ENCODE results near the gene HTD2. TPM values are rescaled to one million over a fixed set of nuclear protein-coding genes. Genes with fewer than 3 reads are reported as not detected.

HTD2 gene
- total RNA-seq, 1 experiment from 2014 or later: 11.4 TPM

DNA sequence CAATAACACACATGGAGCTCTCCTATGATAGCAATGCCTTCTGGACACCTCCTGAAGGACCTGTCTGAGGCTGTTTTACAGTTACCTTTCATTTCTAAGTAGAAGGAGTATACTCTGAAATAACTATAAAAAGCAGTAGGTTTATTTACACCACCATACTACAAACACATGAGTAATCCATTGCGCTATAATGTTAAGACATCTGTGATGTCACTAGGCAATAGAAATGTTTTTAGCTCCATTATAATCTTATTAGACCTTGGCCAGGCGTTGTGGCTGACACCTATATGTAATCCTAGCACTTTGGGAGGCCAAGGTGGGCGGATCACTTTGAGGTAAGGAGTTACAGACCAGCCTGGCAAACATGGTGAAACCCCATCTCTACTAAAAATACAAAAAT is 51.1 kb downstream of the HTD2 start (continued):
- TF ChIP-seq, protein P1, sequence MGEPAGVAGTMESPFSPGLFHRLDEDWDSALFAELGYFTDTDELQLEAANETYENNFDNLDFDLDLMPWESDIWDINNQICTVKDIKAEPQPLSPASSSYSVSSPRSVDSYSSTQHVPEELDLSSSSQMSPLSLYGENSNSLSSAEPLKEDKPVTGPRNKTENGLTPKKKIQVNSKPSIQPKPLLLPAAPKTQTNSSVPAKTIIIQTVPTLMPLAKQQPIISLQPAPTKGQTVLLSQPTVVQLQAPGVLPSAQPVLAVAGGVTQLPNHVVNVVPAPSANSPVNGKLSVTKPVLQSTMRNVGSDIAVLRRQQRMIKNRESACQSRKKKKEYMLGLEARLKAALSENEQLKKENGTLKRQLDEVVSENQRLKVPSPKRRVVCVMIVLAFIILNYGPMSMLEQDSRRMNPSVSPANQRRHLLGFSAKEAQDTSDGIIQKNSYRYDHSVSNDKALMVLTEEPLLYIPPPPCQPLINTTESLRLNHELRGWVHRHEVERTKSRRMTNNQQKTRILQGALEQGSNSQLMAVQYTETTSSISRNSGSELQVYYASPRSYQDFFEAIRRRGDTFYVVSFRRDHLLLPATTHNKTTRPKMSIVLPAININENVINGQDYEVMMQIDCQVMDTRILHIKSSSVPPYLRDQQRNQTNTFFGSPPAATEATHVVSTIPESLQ (CRISPR knock-in tag; IDR thresholded peaks at IDR 0.05): no peak

DNA sequence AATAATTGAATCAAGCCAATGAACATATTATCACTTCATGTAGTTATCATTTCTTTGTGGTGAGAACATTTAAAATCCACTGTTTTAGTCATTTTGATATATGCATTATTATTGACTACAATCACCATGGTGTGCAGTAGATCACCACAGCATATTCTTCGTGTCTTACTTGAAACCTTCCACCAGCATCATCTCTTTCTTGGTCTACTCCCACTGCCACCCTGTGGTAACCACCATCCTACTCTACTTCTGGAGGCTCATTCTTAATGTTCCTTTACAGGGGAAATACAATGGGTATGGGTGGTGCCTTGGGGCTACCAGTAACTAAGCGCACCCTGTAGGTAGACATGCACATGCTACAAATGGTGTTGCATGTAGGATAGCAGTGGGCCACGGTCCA is 51.8 kb downstream of the HTD2 start:
- POLR2A ChIA-PET: no interaction called here
- ATAC-seq (no peak; the same call in 1 of the 2 replicates), DNase-seq (ENCODE audit: low spot score) (no peak)
- Mint-ChIP-seq H3K27ac (no peak overlapping the region), H3K36me3 (no peaks in the 10 kb centered on the region), H3K4me1 (no peaks in the 10 kb centered on the region), H3K4me3 (no peak overlapping the region), H3K27me3 (ENCODE audit: low read depth) (no peaks in the 10 kb centered on the region), H3K9me3 (no peaks in the 10 kb centered on the region)
- TF ChIP-seq TP53 (CRISPR knock-in tag; IDR thresholded peaks at IDR 0.05) (no peak), ATF1 (CRISPR knock-in tag; IDR thresholded peaks at IDR 0.05) (no peak), ELF4 (CRISPR knock-in tag; IDR thresholded peaks at IDR 0.05; ENCODE audit: low read depth) (no peak), EMX1 (CRISPR knock-in tag; IDR thresholded peaks at IDR 0.05) (no peak), ZNF263 (CRISPR knock-in tag; IDR thresholded peaks at IDR 0.05; ENCODE audit: low read depth) (no peak), ZNF121 (CRISPR knock-in tag; IDR thresholded peaks at IDR 0.05) (no peak), IRF2 (CRISPR knock-in tag; IDR thresholded peaks at IDR 0.05; ENCODE audit: borderline replicate concordance, low read depth) (no peak), NFATC4 (CRISPR knock-in tag; IDR thresholded peaks at IDR 0.05) (no peak), SOX15 (CRISPR knock-in tag; IDR thresholded peaks at IDR 0.05) (no peak), TEAD1 (CRISPR knock-in tag; IDR thresholded peaks at IDR 0.05) (no peak), ZNF416 (CRISPR knock-in tag; IDR thresholded peaks at IDR 0.05) (no peak)
- TF ChIP-seq, protein P2, sequence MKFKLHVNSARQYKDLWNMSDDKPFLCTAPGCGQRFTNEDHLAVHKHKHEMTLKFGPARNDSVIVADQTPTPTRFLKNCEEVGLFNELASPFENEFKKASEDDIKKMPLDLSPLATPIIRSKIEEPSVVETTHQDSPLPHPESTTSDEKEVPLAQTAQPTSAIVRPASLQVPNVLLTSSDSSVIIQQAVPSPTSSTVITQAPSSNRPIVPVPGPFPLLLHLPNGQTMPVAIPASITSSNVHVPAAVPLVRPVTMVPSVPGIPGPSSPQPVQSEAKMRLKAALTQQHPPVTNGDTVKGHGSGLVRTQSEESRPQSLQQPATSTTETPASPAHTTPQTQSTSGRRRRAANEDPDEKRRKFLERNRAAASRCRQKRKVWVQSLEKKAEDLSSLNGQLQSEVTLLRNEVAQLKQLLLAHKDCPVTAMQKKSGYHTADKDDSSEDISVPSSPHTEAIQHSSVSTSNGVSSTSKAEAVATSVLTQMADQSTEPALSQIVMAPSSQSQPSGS (CRISPR knock-in tag; IDR thresholded peaks at IDR 0.05; ENCODE audit: borderline replicate concordance, low read depth): no peak
- TF ChIP-seq, protein P3, sequence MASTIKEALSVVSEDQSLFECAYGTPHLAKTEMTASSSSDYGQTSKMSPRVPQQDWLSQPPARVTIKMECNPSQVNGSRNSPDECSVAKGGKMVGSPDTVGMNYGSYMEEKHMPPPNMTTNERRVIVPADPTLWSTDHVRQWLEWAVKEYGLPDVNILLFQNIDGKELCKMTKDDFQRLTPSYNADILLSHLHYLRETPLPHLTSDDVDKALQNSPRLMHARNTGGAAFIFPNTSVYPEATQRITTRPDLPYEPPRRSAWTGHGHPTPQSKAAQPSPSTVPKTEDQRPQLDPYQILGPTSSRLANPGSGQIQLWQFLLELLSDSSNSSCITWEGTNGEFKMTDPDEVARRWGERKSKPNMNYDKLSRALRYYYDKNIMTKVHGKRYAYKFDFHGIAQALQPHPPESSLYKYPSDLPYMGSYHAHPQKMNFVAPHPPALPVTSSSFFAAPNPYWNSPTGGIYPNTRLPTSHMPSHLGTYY (CRISPR knock-in tag; IDR thresholded peaks at IDR 0.05): no peak
- TF ChIP-seq, protein P4, sequence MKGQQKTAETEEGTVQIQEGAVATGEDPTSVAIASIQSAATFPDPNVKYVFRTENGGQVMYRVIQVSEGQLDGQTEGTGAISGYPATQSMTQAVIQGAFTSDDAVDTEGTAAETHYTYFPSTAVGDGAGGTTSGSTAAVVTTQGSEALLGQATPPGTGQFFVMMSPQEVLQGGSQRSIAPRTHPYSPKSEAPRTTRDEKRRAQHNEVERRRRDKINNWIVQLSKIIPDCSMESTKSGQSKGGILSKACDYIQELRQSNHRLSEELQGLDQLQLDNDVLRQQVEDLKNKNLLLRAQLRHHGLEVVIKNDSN (CRISPR knock-in tag; IDR thresholded peaks at IDR 0.05): no peak
- TF ChIP-seq, protein P5, sequence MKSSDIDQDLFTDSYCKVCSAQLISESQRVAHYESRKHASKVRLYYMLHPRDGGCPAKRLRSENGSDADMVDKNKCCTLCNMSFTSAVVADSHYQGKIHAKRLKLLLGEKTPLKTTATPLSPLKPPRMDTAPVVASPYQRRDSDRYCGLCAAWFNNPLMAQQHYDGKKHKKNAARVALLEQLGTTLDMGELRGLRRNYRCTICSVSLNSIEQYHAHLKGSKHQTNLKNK (CRISPR knock-in tag; IDR thresholded peaks at IDR 0.05): no peak
- TF ChIP-seq, protein P6, sequence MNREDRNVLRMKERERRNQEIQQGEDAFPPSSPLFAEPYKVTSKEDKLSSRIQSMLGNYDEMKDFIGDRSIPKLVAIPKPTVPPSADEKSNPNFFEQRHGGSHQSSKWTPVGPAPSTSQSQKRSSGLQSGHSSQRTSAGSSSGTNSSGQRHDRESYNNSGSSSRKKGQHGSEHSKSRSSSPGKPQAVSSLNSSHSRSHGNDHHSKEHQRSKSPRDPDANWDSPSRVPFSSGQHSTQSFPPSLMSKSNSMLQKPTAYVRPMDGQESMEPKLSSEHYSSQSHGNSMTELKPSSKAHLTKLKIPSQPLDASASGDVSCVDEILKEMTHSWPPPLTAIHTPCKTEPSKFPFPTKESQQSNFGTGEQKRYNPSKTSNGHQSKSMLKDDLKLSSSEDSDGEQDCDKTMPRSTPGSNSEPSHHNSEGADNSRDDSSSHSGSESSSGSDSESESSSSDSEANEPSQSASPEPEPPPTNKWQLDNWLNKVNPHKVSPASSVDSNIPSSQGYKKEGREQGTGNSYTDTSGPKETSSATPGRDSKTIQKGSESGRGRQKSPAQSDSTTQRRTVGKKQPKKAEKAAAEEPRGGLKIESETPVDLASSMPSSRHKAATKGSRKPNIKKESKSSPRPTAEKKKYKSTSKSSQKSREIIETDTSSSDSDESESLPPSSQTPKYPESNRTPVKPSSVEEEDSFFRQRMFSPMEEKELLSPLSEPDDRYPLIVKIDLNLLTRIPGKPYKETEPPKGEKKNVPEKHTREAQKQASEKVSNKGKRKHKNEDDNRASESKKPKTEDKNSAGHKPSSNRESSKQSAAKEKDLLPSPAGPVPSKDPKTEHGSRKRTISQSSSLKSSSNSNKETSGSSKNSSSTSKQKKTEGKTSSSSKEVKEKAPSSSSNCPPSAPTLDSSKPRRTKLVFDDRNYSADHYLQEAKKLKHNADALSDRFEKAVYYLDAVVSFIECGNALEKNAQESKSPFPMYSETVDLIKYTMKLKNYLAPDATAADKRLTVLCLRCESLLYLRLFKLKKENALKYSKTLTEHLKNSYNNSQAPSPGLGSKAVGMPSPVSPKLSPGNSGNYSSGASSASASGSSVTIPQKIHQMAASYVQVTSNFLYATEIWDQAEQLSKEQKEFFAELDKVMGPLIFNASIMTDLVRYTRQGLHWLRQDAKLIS (CRISPR knock-in tag; IDR thresholded peaks at IDR 0.05; ENCODE audit: borderline replicate concordance): no peak
- CTCF ChIA-PET: interaction anchor here (0.6 kb wide), 1 partner anchor 141 kb away, joined by 5 read pairs; no protein-coding TSS in a partner anchor
